Measurements from ENCODE around the gene PIM1. TPM values are rescaled to one million over a fixed set of nuclear protein-coding genes. Genes with fewer than 3 reads are reported as not detected.
A peak's percentile ranks its signal among the peaks of the same experiment; 100 is the strongest.
"Not testable (repeated sequence)": the region's sequence is repeated elsewhere in the genome, so short reads cannot be mapped to it uniquely, and the experiment has no call there.

Gene PIM1
- total RNA-seq, 1 donor, result 8.7 TPM

GRCh38 chr6:37182736-37183590, 13.0 kb downstream of the PIM1 start:
- no peak for TF ChIP-seq CTCF (IDR thresholded peaks at IDR 0.05; ENCODE audit: insufficient read depth, low read length)
- H3K4me3 ChIP-seq (ENCODE audit: low read depth, low read length), result no peak overlapping the region
- DNase-seq (ENCODE audit: low read depth), result no peak

GRCh38 chr6:37185949-37186720, 16.2 kb downstream of the PIM1 start:
- DNase-seq (ENCODE audit: low read depth); H3K4me3 ChIP-seq (ENCODE audit: low read depth, low read length): not testable (repeated sequence)

- TF ChIP-seq CTCF (IDR thresholded peaks at IDR 0.05; ENCODE audit: insufficient read depth, low read length), result no peak
- no peak overlapping the region for H3K4me3 ChIP-seq (ENCODE audit: low read depth, low read length)
- DNase-seq (ENCODE audit: low read depth), result no peak
Observed at GRCh38 chr6:37187321-37188022, 17.5 kb downstream of the PIM1 start.

- DNase-seq (ENCODE audit: low read depth), result no peak
- no peak overlapping the region for H3K4me3 ChIP-seq (ENCODE audit: low read depth, low read length)
- no peak for TF ChIP-seq CTCF (IDR thresholded peaks at IDR 0.05; ENCODE audit: insufficient read depth, low read length)
Observed at GRCh38 chr6:37188962-37189510, 19.1 kb downstream of the PIM1 start.

- no peak for TF ChIP-seq CTCF (IDR thresholded peaks at IDR 0.05; ENCODE audit: insufficient read depth, low read length)
- peak; percentile 43 for DNase-seq (ENCODE audit: low read depth)
Observed at GRCh38 chr6:37190159-37190535, 20.2 kb downstream of the PIM1 start.

GRCh38 chr6:37192666-37193065, 22.7 kb downstream of the PIM1 start:
- DNase-seq (ENCODE audit: low read depth), result no peak
- no peak for TF ChIP-seq CTCF (IDR thresholded peaks at IDR 0.05; ENCODE audit: insufficient read depth, low read length)
- no peak overlapping the region for H3K4me3 ChIP-seq (ENCODE audit: low read depth, low read length)

More at GRCh38 chr6:37190159-37190535, 20.2 kb downstream of the PIM1 start:
- H3K4me3 ChIP-seq (ENCODE audit: low read depth, low read length), result no peak overlapping the region

GRCh38 chr6:37194886-37195285, 24.9 kb downstream of the PIM1 start:
- not testable (repeated sequence) for DNase-seq (ENCODE audit: low read depth); H3K4me3 ChIP-seq (ENCODE audit: low read depth, low read length)

- not testable (repeated sequence) for DNase-seq (ENCODE audit: low read depth); H3K4me3 ChIP-seq (ENCODE audit: low read depth, low read length)
Observed at GRCh38 chr6:37196451-37196850, 26.5 kb downstream of the PIM1 start.

All from fibroblast of the aortic adventitia (primary cell).